Ovary (tissue), 9 donors: ENCODE data around the gene MMS22L. TPM values are rescaled to one million over a fixed set of nuclear protein-coding genes. Genes with fewer than 3 reads are reported as not detected.

Source experiments
- DNase-seq, 5 donors: peaks; one replicate each; pipeline ENCODE4 v3.0.0-alpha.2; 2019 to 2020
- H3K27ac ChIP-seq, 2 donors: fragments of 200-600 bp; one replicate each; pipeline versions ENCODE4 v1.5.1 to v1.8.0; 2019 to 2022
- H3K27me3 ChIP-seq: fragments of 200-600 bp; one replicate; pipeline ENCODE4 v1.8.0; 2022
- H3K36me3 ChIP-seq: fragments of 200-600 bp; sonication (generic); one replicate; pipeline ENCODE4 v1.5.1; 2019
- H3K4me1 ChIP-seq: one replicate; pipeline ENCODE4 v1.8.1; 2013; ENCODE audit warnings: mild to moderate bottlenecking, moderate library complexity; ENCODE audit not compliant: insufficient read depth
- H3K4me3 ChIP-seq: fragments of 200-600 bp; sonication (generic); one replicate; pipeline ENCODE4 v1.5.1; 2017
- H3K9me3 ChIP-seq, 2 donors: fragments of 200-600 bp in 1 of 2; sonication (generic) in 1 of 2; one replicate each; pipeline versions ENCODE4 v1.5.1 to v1.8.1; 2013 to 2019; ENCODE audit warnings: mild to moderate bottlenecking in 1 of 2, moderate library complexity in 1 of 2
- CTCF ChIP-seq, 3 donors: fragments of 450-650 bp in 2 of 3; fragments of 200-600 bp in 1 of 3; IDR thresholded peaks; one replicate each; pipeline versions ENCODE4 v1.5.1 to v1.8.0; 2016 to 2022; ENCODE audit warnings: antibody characterized with exemption in 3 of 3, mild to moderate bottlenecking in 1 of 3
- EP300 ChIP-seq: sonication (generic); formaldehyde crosslinking; IDR thresholded peaks from one replicate; pipeline ENCODE4 v1.6.1; 2017; ENCODE audit warnings: antibody characterized with exemption
- POLR2A ChIP-seq: fragments of 450-650 bp; IDR thresholded peaks from one replicate; pipeline ENCODE4 v1.6.1; 2017; ENCODE audit warnings: antibody characterized with exemption, mild to moderate bottlenecking, moderate library complexity
- WGBS, 3 donors: extraction: QIAGEN DNeasy Blood & Tissue Kit in 1 of 3; methylation state at CpG; one replicate each; pipeline versions ENCODE4 v1.1.5 to v1.1.7; 2013 to 2017; 5-methylcytosine and 5-hydroxymethylcytosine counted together
- intact Hi-C, 4 donors: fragments of 100-400 bp; cut with DNase I; formaldehyde crosslinking; loops; one replicate each; pipeline versions ENCODE4 v1.11.0 to v1.15.1; 2022 to 2023
- polyA plus RNA-seq, 2 donors: library from polyadenylated mRNA; stranded (reverse); fragments of 200-250 nt in 1 of 2; fragments of 350-450 nt in 1 of 2; fragmentation: Illumina TruSeq in 1 of 2; extraction: RNeasy Lipid Tissue Mini Kit (QIAGEN cat#74804) in 1 of 2; gene quantifications; one replicate each; pipeline ENCODE4 v1.2.3, GENCODE V29; 2013 to 2014
- total RNA-seq, 7 donors: library from RNA; depleted of rRNA in 2 of 7; stranded (reverse); fragments of >200 nt in 2 of 7; fragmentation: NEBNext Ultra II Directional in 3 of 7; extraction: Animal tissue kit (Norgen Biotek cat#: 25700) in 3 of 7; gene quantifications; one replicate each; pipeline versions ENCODE4 v1.1.0 to v1.2.4, GENCODE V29; 2016 to 2023
- donor health status: DM: no; HTN: no; CAD: no; lungs with moderate emphysema.
- donor health status: DM: no; HTN: no; CAD: no.
- donor health status: Bipolar disorder and iron deficiency.
- donor health status: DM: yes; HTN: yes; CAD: no.
- donor health status: DM: no; HTN: no; CAD: no.
- donor health status: DM: yes; HTN: yes; CAD: no.

The MMS22L gene
- total and polyA plus RNA-seq, 9 donors: 1.8 to 9.8 (median 6.7) TPM

DNA sequence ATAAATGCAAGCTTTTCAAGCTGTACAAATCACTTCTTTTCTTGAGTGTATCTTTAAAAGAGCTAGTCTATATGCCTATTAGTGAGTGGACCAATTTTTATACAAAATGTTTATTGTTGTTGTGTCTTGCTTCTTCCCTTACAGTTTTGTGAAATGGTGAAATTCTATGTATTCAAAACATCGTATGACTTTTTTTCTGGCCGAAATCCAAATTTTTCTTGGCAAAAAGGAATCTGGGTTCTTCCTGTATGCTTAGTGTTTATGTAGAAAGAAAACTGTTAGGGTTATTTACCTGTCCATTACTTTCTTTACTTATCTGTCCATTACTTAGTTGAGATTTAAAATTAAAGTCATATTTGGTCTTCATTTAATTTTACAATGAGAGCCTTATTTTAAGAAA lies 153.9 kb downstream of the MMS22L start:
- H3K36me3 ChIP-seq: no peaks in the 10 kb centered on the region
- no peak for DNase-seq
- no peaks in the 10 kb centered on the region for H3K27me3 ChIP-seq
- WGBS, 3 donors: 35 to 46% (median 38%) methylated on average over 2 of the region's 2 CpGs
- TF ChIP-seq CTCF (IDR thresholded peaks at IDR 0.05) (no peak), POLR2A (no peak), EP300 (no peak)
- H3K4me3 ChIP-seq: no peak overlapping the region
- intact Hi-C loops: no loop called here
- no peaks in the 10 kb centered on the region for H3K9me3 ChIP-seq
- H3K4me1 ChIP-seq: no peaks in the 10 kb centered on the region
- no peak overlapping the region for H3K27ac ChIP-seq

DNA sequence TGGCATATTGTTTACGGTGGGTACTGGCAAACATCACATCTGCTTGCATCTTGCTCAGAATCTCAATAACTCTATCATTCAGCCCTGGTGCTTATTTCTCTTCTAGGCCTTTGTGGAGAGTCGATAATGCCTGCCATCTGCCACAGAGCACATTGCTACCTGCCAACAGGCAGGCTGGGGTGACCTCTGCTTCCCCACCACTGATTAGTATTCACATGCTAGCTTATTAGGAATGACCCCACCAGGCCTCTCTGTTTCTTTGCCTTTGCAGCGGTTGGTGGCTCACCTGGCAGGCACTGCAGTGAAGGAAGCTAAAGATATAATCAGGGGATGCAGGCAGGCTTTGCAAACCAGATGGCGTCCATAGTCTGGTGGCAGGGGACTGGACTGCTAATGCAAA lies 154.5 kb downstream of the MMS22L start:
- no peak overlapping the region for H3K4me3 ChIP-seq
- no peaks in the 10 kb centered on the region for H3K27me3 ChIP-seq
- no peak for DNase-seq
- H3K9me3 ChIP-seq: no peaks in the 10 kb centered on the region
- no peak for TF ChIP-seq CTCF (IDR thresholded peaks at IDR 0.05)
- TF ChIP-seq EP300: no peak
- no peak for TF ChIP-seq POLR2A
- no peaks in the 10 kb centered on the region for H3K36me3 ChIP-seq
- WGBS, 3 donors: 72 to 91% (median 82%) methylated on average over 4 of the region's 4 CpGs
- intact Hi-C loops: no loop called here
- H3K27ac ChIP-seq: no peak overlapping the region
- no peaks in the 10 kb centered on the region for H3K4me1 ChIP-seq

DNA sequence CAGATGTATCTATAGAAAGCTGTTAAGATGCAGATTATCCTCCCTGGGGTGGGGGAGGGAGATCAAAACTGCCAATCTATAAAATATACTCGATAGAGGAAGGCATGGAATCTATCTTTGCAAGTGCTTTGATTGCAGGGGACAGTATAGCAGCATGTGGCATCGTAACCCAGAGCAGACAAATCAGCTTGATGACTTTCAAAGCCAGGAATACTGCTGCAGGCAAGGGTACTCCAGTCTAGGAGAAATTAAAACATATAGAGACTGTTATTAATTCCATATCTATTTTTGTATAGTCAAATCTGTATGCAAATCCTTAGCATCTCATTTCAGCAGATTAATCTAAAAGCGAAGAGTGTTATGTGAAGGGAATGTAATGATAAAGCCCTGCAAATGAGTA lies 159.4 kb downstream of the MMS22L start:
- no peaks in the 10 kb centered on the region for H3K36me3 ChIP-seq
- intact Hi-C loops: no loop called here
- WGBS, 3 donors: 51 to 79% (median 61%) methylated on average over 3 of the region's 3 CpGs
- H3K27ac ChIP-seq: no peak overlapping the region
- no peaks in the 10 kb centered on the region for H3K4me1 ChIP-seq
- no peak overlapping the region for H3K4me3 ChIP-seq
- no peaks in the 10 kb centered on the region for H3K9me3 ChIP-seq
- no peak for DNase-seq
- TF ChIP-seq POLR2A (no peak), CTCF (IDR thresholded peaks at IDR 0.05) (no peak), EP300 (no peak)
- H3K27me3 ChIP-seq: no peaks in the 10 kb centered on the region

- intact Hi-C loops: no loop called here
- DNase-seq: no peak
- no peak for TF ChIP-seq EP300
- no peak for TF ChIP-seq CTCF (IDR thresholded peaks at IDR 0.05)
- no peak for TF ChIP-seq POLR2A
- 83 to 87% (median 84%) methylated on average over 3 of the region's 3 CpGs for WGBS, 3 donors
- no peaks in the 10 kb centered on the region for H3K4me1 ChIP-seq
- H3K9me3 ChIP-seq: no peaks in the 10 kb centered on the region
- H3K4me3 ChIP-seq: no peak overlapping the region
- no peaks in the 10 kb centered on the region for H3K36me3 ChIP-seq
- H3K27ac ChIP-seq: no peak overlapping the region
- no peaks in the 10 kb centered on the region for H3K27me3 ChIP-seq
Measured at GRCh38 chr6:97123112-97123511, 159.9 kb downstream of the MMS22L start.

- intact Hi-C loops: no loop called here
- 96 to 100% (median 97%) methylated on average over 2 of the region's 2 CpGs for WGBS, 3 donors
- no peak for DNase-seq
- TF ChIP-seq CTCF (IDR thresholded peaks at IDR 0.05) (no peak), EP300 (no peak), POLR2A (no peak)
- Histone ChIP-seq H3K4me3 (no peak overlapping the region), H3K27me3 (no peaks in the 10 kb centered on the region), H3K36me3 (no peaks in the 10 kb centered on the region), H3K27ac (no peak overlapping the region), H3K9me3 (no peaks in the 10 kb centered on the region), H3K4me1 (no peaks in the 10 kb centered on the region)
Measured at GRCh38 chr6:97120511-97120910, 162.5 kb downstream of the MMS22L start.
